SU-DHL-6 (cell line): ENCODE measurements around the gene ME3.

Experiments used
- CTCF ChIP-seq: fragments of 200-600 bp; sonication (generic); IDR thresholded peaks from one replicate; pipeline ENCODE4 v1.5.1; 2017; ENCODE audit warnings: antibody characterized with exemption, mild to moderate bottlenecking, low read length, moderate library complexity; ENCODE audit not compliant: insufficient read depth, poor library complexity, severe bottlenecking
- EZH2phosphoT487 ChIP-seq: fragments of 200-600 bp; sonication (generic), shearing (Covaris generic); conservative IDR thresholded peaks from 2 replicates; pipeline ENCODE4 v1.6.1; 2018; ENCODE audit warnings: mild to moderate bottlenecking, antibody characterized with exemption, low read length, moderate library complexity, mixed read lengths

DNA sequence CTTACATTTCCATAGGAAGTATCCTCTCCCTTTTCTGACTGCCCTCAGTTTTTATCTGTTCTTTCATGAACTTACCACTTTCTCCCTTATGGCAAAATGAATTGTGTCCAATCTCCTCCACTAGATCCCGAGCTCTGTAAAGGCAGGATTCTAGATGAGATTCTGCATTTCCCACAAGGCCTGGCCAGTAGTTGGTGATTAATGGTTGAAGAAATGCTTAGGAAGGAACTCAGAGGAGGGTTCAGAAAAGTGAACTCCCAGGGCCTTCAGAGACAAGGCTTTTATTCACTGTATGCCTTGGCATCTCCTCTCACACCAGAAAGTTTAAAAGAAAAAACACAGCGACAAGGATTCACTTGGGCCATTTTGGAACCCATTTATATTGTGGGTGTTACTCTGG, 231.6 kb downstream of the ME3 start:
- TF ChIP-seq CTCF (no peak), EZH2phosphoT487 (no peak)
